Natural killer cell treated with Interleukin-12 subunit alpha and Interleukin-12 subunit beta and Interleukin-15 and Interleukin-18, amount 100 ng/mL, for 72 hours (primary cell): ENCODE measurements around the gene MANSC4. TPM values are rescaled to one million over a fixed set of nuclear protein-coding genes. Genes with fewer than 3 reads are reported as not detected.

ENCODE experiments used
- ATAC-seq, 2 donors: fragments of 150-1000 bp; cut with Tn5 transposase in 1 of 2; sonication (Bioruptor Pico), chemical (Tn5 transposase) in 1 of 2; 2 replicates each; pipeline ENCODE4 v1.10.0; 2021
- DNase-seq: peaks from one replicate; pipeline ENCODE4 v3.0.0; 2022; ENCODE audit warnings: low spot score
- H3K27ac Mint-ChIP-seq, 2 donors: 1 replicate in 1 of 2; 2 replicates in 1 of 2; pipeline ENCODE4 v1.8.0; 2022; ENCODE audit warnings: mixed read lengths in 2 of 2, mild to moderate bottlenecking in 1 of 2, moderate library complexity in 1 of 2
- H3K27me3 Mint-ChIP-seq, 2 donors: 1 replicate in 1 of 2; 2 replicates in 1 of 2; pipeline ENCODE4 v1.8.0; 2022; ENCODE audit warnings: mixed read lengths in 2 of 2
- H3K36me3 Mint-ChIP-seq: one replicate; pipeline ENCODE4 v1.8.0; 2022; ENCODE audit warnings: mixed read lengths
- H3K4me1 Mint-ChIP-seq, 2 donors: 1 replicate in 1 of 2; 2 replicates in 1 of 2; pipeline ENCODE4 v1.8.0; 2022; ENCODE audit warnings: low read depth in 2 of 2, mixed read lengths in 2 of 2, mild to moderate bottlenecking in 1 of 2
- H3K4me3 Mint-ChIP-seq: one replicate; pipeline ENCODE4 v1.8.0; 2022; ENCODE audit warnings: mixed read lengths
- H3K9me3 Mint-ChIP-seq: 2 replicates; pipeline ENCODE4 v1.8.0; 2022; ENCODE audit warnings: mixed read lengths
- total RNA-seq, 2 donors: library from RNA; stranded (reverse); gene quantifications; one replicate each; pipeline ENCODE4 v1.2.3, GENCODE V29; 2022

Gene MANSC4
- total RNA-seq, 2 donors from 2014 or later, result not detected

GRCh38 chr12:27787559-27787958 is 7.5 kb upstream of the MANSC4 start:
- H3K4me3 Mint-ChIP-seq, result no peak overlapping the region

GRCh38 chr12:27785882-27786570 is 6.0 kb upstream of the MANSC4 start:
- Mint-ChIP-seq H3K9me3 (no peaks in the 10 kb centered on the region), H3K27ac (peak overlapping the region; percentile 27 to 75), H3K4me3 (peak overlapping the region; percentile 43), H3K36me3 (peaks cover 5% of the 10 kb centered on the region), H3K4me1 (peaks cover 38 to 40% of the 10 kb centered on the region in 2 donors), H3K27me3 (no peaks in the 10 kb centered on the region)
- DNase-seq (no peak), ATAC-seq (peak; percentile 75 to 81)

More at GRCh38 chr12:27787559-27787958, 7.5 kb upstream of the MANSC4 start:
- DNase-seq (no peak), ATAC-seq (no peak)
- Mint-ChIP-seq H3K9me3 (no peaks in the 10 kb centered on the region), H3K27me3 (no peaks in the 10 kb centered on the region), H3K27ac (no peak overlapping the region), H3K36me3 (peaks cover 15% of the 10 kb centered on the region), H3K4me1 (peaks cover 28 to 30% of the 10 kb centered on the region in 2 donors)

- Mint-ChIP-seq H3K27ac (no peak overlapping the region), H3K9me3 (no peaks in the 10 kb centered on the region), H3K4me3 (peak overlapping the region; percentile 23), H3K4me1 (peaks cover 35 to 36% of the 10 kb centered on the region in 2 donors), H3K27me3 (no peaks in the 10 kb centered on the region), H3K36me3 (peaks cover 5% of the 10 kb centered on the region)
- ATAC-seq (no peak), DNase-seq (no peak)
Measured at GRCh38 chr12:27782481-27782880, 2.4 kb upstream of the MANSC4 start.

GRCh38 chr12:27781680-27782079 is 1.6 kb upstream of the MANSC4 start:
- DNase-seq (no peak), ATAC-seq (no peak)
- Mint-ChIP-seq H3K27me3 (no peaks in the 10 kb centered on the region), H3K4me3 (peak overlapping the region; percentile 75), H3K4me1 (peaks cover 34 to 35% of the 10 kb centered on the region in 2 donors), H3K27ac (no peak overlapping the region), H3K9me3 (no peaks in the 10 kb centered on the region), H3K36me3 (peaks cover 5% of the 10 kb centered on the region)

- DNase-seq (no peak), ATAC-seq (peak; percentile 41 to 58)
- H3K4me3 Mint-ChIP-seq, result peak overlapping the region; percentile 75
- peaks cover 28 to 30% of the 10 kb centered on the region in 2 donors for H3K4me1 Mint-ChIP-seq
- peaks cover 5% of the 10 kb centered on the region for H3K36me3 Mint-ChIP-seq
- H3K9me3 Mint-ChIP-seq, result no peaks in the 10 kb centered on the region
- no peaks in the 10 kb centered on the region for H3K27me3 Mint-ChIP-seq
- H3K27ac Mint-ChIP-seq, result peak overlapping the region; percentile 23 to 37
Measured at GRCh38 chr12:27780612-27781408, 774 bp upstream of the MANSC4 start.

GRCh38 chr12:27779416-27779919 is 568 bp downstream of the MANSC4 start:
- Mint-ChIP-seq H3K36me3 (peaks cover under 1% of the 10 kb centered on the region), H3K4me3 (peak overlapping the region; percentile 87)
- ATAC-seq, result peak in 1 of 2 donors; percentile 73

GRCh38 chr12:27778206-27778605 is 1.8 kb downstream of the MANSC4 start:
- ATAC-seq, result no peak
- no peaks in the 10 kb centered on the region for H3K27me3 Mint-ChIP-seq
- no peaks in the 10 kb centered on the region for H3K9me3 Mint-ChIP-seq
- H3K27ac Mint-ChIP-seq, result no peak overlapping the region
- H3K4me3 Mint-ChIP-seq, result peak overlapping the region; percentile 19
- no peaks in the 10 kb centered on the region for H3K36me3 Mint-ChIP-seq
- peaks cover 16 to 18% of the 10 kb centered on the region in 2 donors for H3K4me1 Mint-ChIP-seq
- DNase-seq, result no peak

More at GRCh38 chr12:27779416-27779919, 568 bp downstream of the MANSC4 start:
- no peak for DNase-seq
- H3K4me1 Mint-ChIP-seq, result peaks cover 18 to 20% of the 10 kb centered on the region in 2 donors
- H3K27ac Mint-ChIP-seq, result peak overlapping the region; percentile 69 to 85
- no peaks in the 10 kb centered on the region for H3K9me3 Mint-ChIP-seq
- no peaks in the 10 kb centered on the region for H3K27me3 Mint-ChIP-seq

- H3K36me3 Mint-ChIP-seq, result no peaks in the 10 kb centered on the region
- no peak overlapping the region for H3K4me3 Mint-ChIP-seq
- H3K27me3 Mint-ChIP-seq, result no peaks in the 10 kb centered on the region
- no peak for ATAC-seq
- DNase-seq, result no peak
- H3K9me3 Mint-ChIP-seq, result no peaks in the 10 kb centered on the region
- no peak overlapping the region for H3K27ac Mint-ChIP-seq
- peaks cover 12 to 16% of the 10 kb centered on the region in 2 donors for H3K4me1 Mint-ChIP-seq
Measured at GRCh38 chr12:27777141-27777540, 2.9 kb downstream of the MANSC4 start.

GRCh38 chr12:27772328-27773049 is 7.5 kb downstream of the MANSC4 start:
- Mint-ChIP-seq H3K4me3 (no peak overlapping the region), H3K4me1 (no peaks in the 10 kb centered on the region), H3K9me3 (no peaks in the 10 kb centered on the region), H3K36me3 (no peaks in the 10 kb centered on the region), H3K27me3 (no peaks in the 10 kb centered on the region), H3K27ac (no peak overlapping the region)
- DNase-seq (no peak), ATAC-seq (no peak)

GRCh38 chr12:27771481-27772327 is 8.3 kb downstream of the MANSC4 start:
- no peak for DNase-seq
- Mint-ChIP-seq H3K27me3 (no peaks in the 10 kb centered on the region), H3K4me3 (no peak overlapping the region), H3K4me1 (no peaks in the 10 kb centered on the region), H3K36me3 (no peaks in the 10 kb centered on the region), H3K9me3 (no peaks in the 10 kb centered on the region), H3K27ac (no peak overlapping the region)
- no peak for ATAC-seq

GRCh38 chr12:27769142-27769673 is 10.8 kb downstream of the MANSC4 start:
- Mint-ChIP-seq H3K27me3 (no peaks in the 10 kb centered on the region), H3K4me1 (no peaks in the 10 kb centered on the region), H3K9me3 (no peaks in the 10 kb centered on the region), H3K27ac (no peak overlapping the region), H3K36me3 (no peaks in the 10 kb centered on the region), H3K4me3 (no peak overlapping the region)
- ATAC-seq, result no peak
- DNase-seq, result no peak

GRCh38 chr12:27766587-27766986 is 13.4 kb downstream of the MANSC4 start:
- no peaks in the 10 kb centered on the region for H3K9me3 Mint-ChIP-seq
- H3K27ac Mint-ChIP-seq, result no peak overlapping the region
- no peak overlapping the region for H3K4me3 Mint-ChIP-seq
- ATAC-seq (no peak), DNase-seq (no peak)
- H3K27me3 Mint-ChIP-seq, result no peaks in the 10 kb centered on the region
- no peaks in the 10 kb centered on the region for H3K36me3 Mint-ChIP-seq
- H3K4me1 Mint-ChIP-seq, result no peaks in the 10 kb centered on the region

- ATAC-seq, result no peak
- Mint-ChIP-seq H3K4me1 (no peaks in the 10 kb centered on the region), H3K27ac (no peak overlapping the region), H3K4me3 (no peak overlapping the region), H3K9me3 (no peaks in the 10 kb centered on the region), H3K36me3 (no peaks in the 10 kb centered on the region), H3K27me3 (no peaks in the 10 kb centered on the region)
- DNase-seq, result no peak
Measured at GRCh38 chr12:27762757-27763156, 17.3 kb downstream of the MANSC4 start.
